ENCODE data around the gene GSS.

Gene GSS

DNA sequence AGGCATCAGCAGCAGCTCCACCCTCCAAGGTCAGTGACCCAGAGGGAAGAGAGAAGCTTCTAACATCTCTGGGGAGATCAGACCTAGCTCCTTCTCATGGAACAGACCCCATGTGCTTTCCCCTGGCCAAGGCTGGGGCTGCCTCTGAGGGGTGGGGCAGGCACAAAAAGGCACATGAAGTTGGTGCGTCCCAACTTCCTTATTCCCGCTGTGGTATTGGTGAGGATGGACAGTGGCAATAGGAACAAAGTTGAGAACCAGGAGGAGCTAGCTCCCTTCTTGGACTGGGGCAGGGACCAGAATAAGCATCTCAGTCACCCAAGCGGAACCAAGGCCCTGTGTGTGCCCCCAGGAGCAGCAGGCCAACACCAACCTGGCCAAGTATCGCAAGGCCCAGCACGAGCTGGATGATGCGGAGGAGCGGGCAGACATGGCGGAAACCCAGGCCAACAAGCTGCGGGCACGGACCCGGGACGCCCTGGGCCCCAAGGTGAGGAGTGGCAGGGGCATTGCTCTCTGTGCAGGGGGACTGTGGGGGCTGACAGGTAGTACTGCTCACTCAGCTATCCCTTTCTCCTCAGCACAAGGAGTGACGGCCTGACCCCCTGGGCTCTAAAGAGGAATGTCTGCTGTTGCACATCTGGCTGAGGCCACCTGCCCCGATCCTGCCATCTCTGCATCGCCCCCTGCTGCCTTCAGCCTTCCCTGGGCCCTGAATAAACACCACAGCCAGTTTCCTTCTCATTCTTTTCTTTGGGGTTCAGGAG, 46.2 kb upstream of the GSS start:
- no peak overlapping the region for H3K4me3 ChIP-seq (ENCODE audit: low read depth, low read length)
- TF ChIP-seq, protein P1, sequence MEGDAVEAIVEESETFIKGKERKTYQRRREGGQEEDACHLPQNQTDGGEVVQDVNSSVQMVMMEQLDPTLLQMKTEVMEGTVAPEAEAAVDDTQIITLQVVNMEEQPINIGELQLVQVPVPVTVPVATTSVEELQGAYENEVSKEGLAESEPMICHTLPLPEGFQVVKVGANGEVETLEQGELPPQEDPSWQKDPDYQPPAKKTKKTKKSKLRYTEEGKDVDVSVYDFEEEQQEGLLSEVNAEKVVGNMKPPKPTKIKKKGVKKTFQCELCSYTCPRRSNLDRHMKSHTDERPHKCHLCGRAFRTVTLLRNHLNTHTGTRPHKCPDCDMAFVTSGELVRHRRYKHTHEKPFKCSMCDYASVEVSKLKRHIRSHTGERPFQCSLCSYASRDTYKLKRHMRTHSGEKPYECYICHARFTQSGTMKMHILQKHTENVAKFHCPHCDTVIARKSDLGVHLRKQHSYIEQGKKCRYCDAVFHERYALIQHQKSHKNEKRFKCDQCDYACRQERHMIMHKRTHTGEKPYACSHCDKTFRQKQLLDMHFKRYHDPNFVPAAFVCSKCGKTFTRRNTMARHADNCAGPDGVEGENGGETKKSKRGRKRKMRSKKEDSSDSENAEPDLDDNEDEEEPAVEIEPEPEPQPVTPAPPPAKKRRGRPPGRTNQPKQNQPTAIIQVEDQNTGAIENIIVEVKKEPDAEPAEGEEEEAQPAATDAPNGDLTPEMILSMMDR (IDR thresholded peaks at IDR 0.05; ENCODE audit: low read depth, low read length, missing control alignments), result no peak
- DNase-seq (ENCODE audit: low read depth), result no peak

DNA sequence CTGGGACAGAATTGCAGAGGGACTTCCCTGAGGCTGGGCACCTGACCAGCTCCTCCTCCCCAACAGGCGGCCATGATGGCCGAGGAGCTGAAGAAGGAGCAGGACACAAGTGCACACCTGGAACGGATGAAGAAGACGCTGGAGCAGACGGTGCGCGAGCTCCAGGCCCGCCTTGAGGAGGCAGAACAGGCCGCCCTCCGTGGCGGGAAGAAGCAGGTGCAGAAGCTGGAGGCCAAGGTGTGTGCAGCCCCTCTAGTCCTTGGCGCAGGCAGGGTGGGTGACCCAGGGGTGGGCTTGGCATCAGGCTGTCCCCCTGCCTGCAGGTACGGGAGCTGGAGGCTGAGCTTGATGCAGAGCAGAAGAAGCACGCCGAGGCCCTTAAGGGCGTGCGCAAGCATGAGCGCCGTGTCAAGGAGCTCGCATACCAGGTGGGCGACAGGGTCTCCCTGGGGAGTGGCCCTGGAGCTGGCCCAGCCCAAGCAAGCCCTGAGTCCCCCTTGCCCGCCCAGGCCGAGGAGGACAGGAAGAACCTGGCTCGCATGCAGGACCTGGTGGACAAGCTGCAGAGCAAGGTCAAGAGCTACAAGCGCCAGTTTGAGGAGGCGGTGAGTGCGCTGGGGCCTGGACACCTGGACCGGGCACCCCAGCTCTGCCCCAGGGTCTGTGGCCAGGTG, 45.5 kb upstream of the GSS start:
- DNase-seq (ENCODE audit: low read depth), result no peak
- TF ChIP-seq, protein P1 (IDR thresholded peaks at IDR 0.05; ENCODE audit: low read depth, low read length, missing control alignments), result no peak
- H3K4me3 ChIP-seq (ENCODE audit: low read depth, low read length), result no peak overlapping the region

DNA sequence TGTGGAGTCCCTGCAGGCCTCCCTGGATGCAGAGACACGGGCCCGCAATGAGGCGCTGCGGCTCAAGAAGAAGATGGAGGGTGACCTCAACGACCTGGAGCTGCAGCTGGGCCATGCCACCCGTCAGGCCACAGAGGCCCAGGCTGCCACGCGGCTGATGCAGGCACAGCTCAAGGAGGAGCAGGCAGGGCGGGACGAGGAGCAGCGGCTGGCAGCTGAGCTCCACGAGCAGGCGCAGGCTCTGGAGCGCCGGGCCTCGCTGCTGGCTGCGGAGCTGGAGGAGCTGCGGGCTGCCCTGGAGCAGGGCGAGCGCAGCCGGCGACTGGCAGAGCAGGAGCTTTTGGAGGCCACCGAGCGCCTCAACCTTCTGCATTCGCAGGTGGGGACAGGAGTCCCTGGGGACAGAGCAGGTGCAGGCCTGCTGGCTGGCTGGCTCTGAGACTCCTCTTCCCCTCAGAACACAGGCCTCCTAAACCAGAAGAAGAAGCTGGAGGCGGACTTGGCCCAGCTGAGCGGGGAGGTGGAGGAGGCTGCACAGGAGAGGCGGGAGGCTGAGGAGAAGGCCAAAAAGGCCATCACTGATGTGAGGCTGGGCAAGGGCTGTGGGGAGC, 44.8 kb upstream of the GSS start:
- no peak overlapping the region for H3K4me3 ChIP-seq (ENCODE audit: low read depth, low read length)
- TF ChIP-seq, protein P1 (IDR thresholded peaks at IDR 0.05; ENCODE audit: low read depth, low read length, missing control alignments), result no peak
- no peak for DNase-seq (ENCODE audit: low read depth)

DNA sequence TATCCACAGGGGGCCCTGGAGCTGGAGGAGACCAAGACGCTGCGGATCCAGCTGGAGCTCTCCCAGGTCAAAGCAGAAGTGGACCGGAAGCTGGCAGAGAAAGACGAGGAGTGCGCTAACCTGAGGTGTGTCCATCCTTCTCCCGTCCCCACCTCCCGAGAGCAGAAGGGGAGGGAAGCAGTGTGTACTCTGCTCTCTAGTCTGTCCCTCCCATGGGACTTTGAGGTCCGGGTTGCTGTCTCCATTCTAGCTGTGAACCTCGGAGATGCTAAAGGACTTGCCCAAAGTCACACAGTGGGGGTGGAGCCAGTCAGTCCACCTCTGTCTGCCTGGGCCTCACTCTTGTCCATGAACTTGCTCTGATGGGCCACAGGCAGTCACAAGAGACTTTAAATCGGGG, 44.2 kb upstream of the GSS start:
- TF ChIP-seq, protein P1 (IDR thresholded peaks at IDR 0.05; ENCODE audit: low read depth, low read length, missing control alignments), result no peak
- no peak for DNase-seq (ENCODE audit: low read depth)
- H3K4me3 ChIP-seq (ENCODE audit: low read depth, low read length), result no peak overlapping the region

DNA sequence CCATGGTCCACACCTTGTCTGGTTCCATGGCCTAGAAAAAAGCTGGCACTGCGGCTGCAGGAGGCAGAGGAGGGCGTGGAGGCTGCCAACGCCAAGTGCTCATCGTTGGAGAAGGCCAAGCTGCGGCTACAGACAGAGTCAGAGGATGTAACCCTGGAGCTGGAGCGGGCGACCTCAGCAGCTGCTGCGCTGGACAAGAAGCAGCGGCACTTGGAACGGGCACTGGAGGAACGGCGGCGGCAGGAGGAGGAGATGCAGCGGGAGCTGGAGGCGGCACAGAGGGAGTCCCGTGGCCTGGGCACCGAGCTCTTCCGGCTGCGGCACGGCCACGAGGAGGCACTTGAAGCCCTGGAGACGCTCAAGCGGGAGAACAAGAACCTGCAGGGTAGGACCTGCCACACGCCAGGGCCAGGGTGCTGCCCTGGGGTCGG, 43.4 kb upstream of the GSS start:
- H3K4me3 ChIP-seq (ENCODE audit: low read depth, low read length), result no peak overlapping the region
- TF ChIP-seq, protein P1 (IDR thresholded peaks at IDR 0.05; ENCODE audit: low read depth, low read length, missing control alignments), result no peak
- DNase-seq (ENCODE audit: low read depth), result no peak

DNA sequence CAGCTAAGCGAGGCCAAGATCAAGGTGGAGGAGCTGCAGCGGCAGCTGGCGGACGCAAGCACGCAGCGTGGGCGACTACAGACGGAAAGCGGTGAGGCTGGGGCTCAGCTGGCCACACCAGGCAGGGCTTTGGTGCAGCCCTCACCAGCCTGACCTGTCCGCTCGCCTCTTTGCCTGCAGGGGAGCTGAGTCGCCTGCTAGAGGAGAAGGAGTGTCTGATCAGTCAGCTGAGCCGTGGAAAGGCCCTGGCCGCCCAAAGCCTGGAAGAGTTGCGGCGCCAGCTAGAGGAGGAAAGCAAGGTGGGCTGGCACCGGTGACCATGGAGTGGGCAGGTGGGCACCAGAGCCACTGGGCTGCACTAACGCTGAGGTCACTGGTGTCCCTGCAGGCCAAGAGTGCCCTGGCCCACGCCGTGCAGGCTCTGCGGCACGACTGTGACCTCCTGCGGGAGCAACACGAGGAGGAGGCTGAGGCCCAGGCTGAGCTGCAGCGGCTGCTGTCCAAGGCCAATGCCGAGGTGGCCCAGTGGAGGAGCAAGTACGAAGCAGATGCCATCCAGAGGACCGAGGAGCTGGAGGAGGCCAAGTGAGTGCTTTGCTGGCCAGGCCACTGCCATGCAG, 42.8 kb upstream of the GSS start:
- TF ChIP-seq, protein P1 (IDR thresholded peaks at IDR 0.05; ENCODE audit: low read depth, low read length, missing control alignments), result no peak
- no peak for DNase-seq (ENCODE audit: low read depth)
- H3K4me3 ChIP-seq (ENCODE audit: low read depth, low read length), result no peak overlapping the region
